Neural progenitor cell (in vitro differentiated cells): ENCODE results near the gene TICAM2. TPM values are rescaled to one million over a fixed set of nuclear protein-coding genes. Genes with fewer than 3 reads are reported as not detected.

Source experiments
- DNase-seq: peaks from one replicate; pipeline ENCODE4 v3.0.0-alpha.2; 2016; ENCODE audit warnings: low spot score
- H2AFZ ChIP-seq: fragments of 200-600 bp; sonication (generic); replicated peaks from 2 replicates; pipeline ENCODE4 v1.6.1; 2016; ENCODE audit warnings: antibody characterized with exemption
- H3F3A ChIP-seq: fragments of 200-600 bp; sonication (generic); 2 replicates; pipeline ENCODE4 v1.6.1; 2016; ENCODE audit warnings: antibody characterized with exemption, low read depth
- H3K27ac ChIP-seq: fragments of 200-600 bp; sonication (generic); 2 replicates; pipeline ENCODE4 v1.5.1; 2016; ENCODE audit warnings: mild to moderate bottlenecking
- H3K27me3 ChIP-seq: fragments of 200-600 bp; sonication (generic); 2 replicates; pipeline ENCODE4 v1.6.1; 2016; ENCODE audit warnings: mild to moderate bottlenecking, moderate library complexity
- H3K36me3 ChIP-seq: fragments of 200-600 bp; sonication (generic); 2 replicates; pipeline ENCODE4 v1.5.1; 2016
- H3K4me1 ChIP-seq: fragments of 200-600 bp; sonication (generic); 2 replicates; pipeline ENCODE4 v1.6.1; 2016; ENCODE audit warnings: mixed run types
- H3K4me2 ChIP-seq: fragments of 200-600 bp; sonication (generic); 2 replicates; pipeline ENCODE4 v1.6.1; 2016
- H3K4me3 ChIP-seq: fragments of 200-600 bp; sonication (generic); 2 replicates; pipeline ENCODE4 v1.5.1; 2016
- H3K79me2 ChIP-seq: fragments of 200-600 bp; sonication (generic); 2 replicates; pipeline ENCODE4 v1.6.1; 2016; ENCODE audit warnings: low read depth
- H3K9ac ChIP-seq: fragments of 200-600 bp; sonication (generic); 2 replicates; pipeline ENCODE4 v1.6.1; 2016
- H3K9me3 ChIP-seq: fragments of 200-600 bp; sonication (generic); 2 replicates; pipeline ENCODE4 v1.5.1; 2016; ENCODE audit warnings: low read depth
- H4K20me1 ChIP-seq: fragments of 200-600 bp; sonication (generic); 2 replicates; pipeline ENCODE4 v1.6.1; 2016; ENCODE audit warnings: low read depth
- H3K27ac Mint-ChIP-seq: 3 replicates; pipeline ENCODE4 v1.8.0; 2021; ENCODE audit warnings: mixed read lengths
- H3K27me3 Mint-ChIP-seq: 2 replicates; pipeline ENCODE4 v1.8.0; 2022; ENCODE audit warnings: low read depth, mild to moderate bottlenecking, inconsistent platforms, moderate library complexity, mixed read lengths; ENCODE audit not compliant: insufficient read depth
- H3K36me3 Mint-ChIP-seq: 3 replicates; pipeline ENCODE4 v1.8.0; 2021; ENCODE audit warnings: mixed read lengths
- H3K4me1 Mint-ChIP-seq: 3 replicates; pipeline ENCODE4 v1.8.0; 2021; ENCODE audit warnings: mixed read lengths
- H3K4me3 Mint-ChIP-seq: 3 replicates; pipeline ENCODE4 v1.8.0; 2021; ENCODE audit warnings: mild to moderate bottlenecking, moderate library complexity, mixed read lengths
- H3K9me3 Mint-ChIP-seq: 3 replicates; pipeline ENCODE4 v1.8.0; 2020; ENCODE audit warnings: mixed read lengths
- CTCF ChIP-seq: fragments of 200-600 bp; sonication (generic); IDR thresholded peaks from 2 replicates; pipeline ENCODE4 v1.5.1; 2017; ENCODE audit warnings: antibody characterized with exemption, mild to moderate bottlenecking
- EZH2 ChIP-seq: fragments of 200-600 bp; sonication (generic); IDR thresholded peaks from 2 replicates; pipeline ENCODE4 v1.6.1; 2017; ENCODE audit warnings: antibody characterized with exemption, mild to moderate bottlenecking, moderate library complexity
- EZH2phosphoT487 ChIP-seq: fragments of 200-600 bp; sonication (generic); IDR thresholded peaks from 2 replicates; pipeline ENCODE4 v1.6.1; 2017; ENCODE audit warnings: antibody characterized with exemption
- total RNA-seq: library from RNA; depleted of rRNA; stranded (reverse); fragments of >200 nt; gene quantifications from 2 replicates; pipeline ENCODE4 v1.2.3, GENCODE V29; 2015; ENCODE audit warnings: low replicate concordance

TICAM2 gene
- total RNA-seq, 1 donor from 2014 or later: not detected

DNA sequence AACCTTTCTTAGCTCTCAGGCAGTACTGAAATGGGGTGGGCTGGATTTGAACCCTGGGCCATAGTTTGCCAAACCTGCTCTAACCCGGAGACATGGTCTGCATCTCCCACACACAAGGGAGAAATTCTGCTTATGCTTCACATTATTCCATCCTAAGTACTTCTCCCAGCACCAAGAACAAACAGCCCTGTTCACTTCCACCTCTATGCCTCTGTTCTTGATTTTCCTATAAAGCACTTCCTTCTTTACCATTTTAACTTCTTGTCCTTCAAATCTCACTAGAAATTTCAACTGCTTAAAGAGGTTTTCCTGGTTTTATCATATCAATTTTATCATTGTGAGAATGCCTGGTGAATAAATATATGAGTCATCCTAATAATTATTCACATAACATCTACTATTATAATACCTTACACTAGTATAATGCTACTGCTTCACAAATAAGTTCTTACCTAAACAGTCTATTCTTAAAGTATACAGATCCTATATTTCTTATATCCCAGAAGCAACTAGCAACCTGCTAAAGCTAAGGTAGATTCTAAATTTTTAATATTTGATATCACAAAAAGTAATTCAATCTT is 70.4 kb downstream of the TICAM2 start:
- no peaks in the 10 kb centered on the region for H3K27me3 Mint-ChIP-seq
- peaks cover 62% of the 10 kb centered on the region for H4K20me1 ChIP-seq
- H3K4me1 Mint-ChIP-seq: peaks cover 2% of the 10 kb centered on the region

GRCh38 chr5:115531380-115531779 is 70.9 kb downstream of the TICAM2 start:
- Mint-ChIP-seq H3K9me3 (peaks cover 9% of the 10 kb centered on the region), H3K4me3 (no peak overlapping the region), H3K27me3 (no peaks in the 10 kb centered on the region), H3K36me3 (peaks cover 35% of the 10 kb centered on the region), H3K4me1 (peaks cover 2% of the 10 kb centered on the region), H3K27ac (no peak overlapping the region)
- Histone ChIP-seq H3F3A (no peaks in the 10 kb centered on the region), H3K9ac (no peak overlapping the region), H3K9me3 (no peaks in the 10 kb centered on the region), H3K4me1 (peaks cover 3% of the 10 kb centered on the region), H3K27me3 (no peaks in the 10 kb centered on the region), H3K4me2 (no peak overlapping the region), H3K36me3 (peaks cover 28% of the 10 kb centered on the region), H3K4me3 (no peak overlapping the region), H2AFZ (no peak overlapping the region), H4K20me1 (peaks cover 67% of the 10 kb centered on the region), H3K27ac (no peak overlapping the region), H3K79me2 (peaks cover 100% of the 10 kb centered on the region)
- TF ChIP-seq CTCF: no peak
- no peak for TF ChIP-seq EZH2
- TF ChIP-seq EZH2phosphoT487: no peak
- DNase-seq: no peak

More for the DNA sequence above, 70.4 kb downstream of the TICAM2 start:
- Histone ChIP-seq H3K4me3 (no peak overlapping the region), H3K27ac (no peak overlapping the region), H3K27me3 (no peaks in the 10 kb centered on the region), H3K79me2 (peaks cover 100% of the 10 kb centered on the region), H3F3A (no peaks in the 10 kb centered on the region), H2AFZ (no peak overlapping the region), H3K9me3 (no peaks in the 10 kb centered on the region), H3K36me3 (peaks cover 30% of the 10 kb centered on the region), H3K4me1 (peaks cover 3% of the 10 kb centered on the region), H3K9ac (no peak overlapping the region), H3K4me2 (no peak overlapping the region)
- H3K4me3 Mint-ChIP-seq: no peak overlapping the region
- H3K36me3 Mint-ChIP-seq: peaks cover 39% of the 10 kb centered on the region
- H3K27ac Mint-ChIP-seq: no peak overlapping the region
- TF ChIP-seq CTCF (no peak), EZH2phosphoT487 (no peak), EZH2 (no peak)
- H3K9me3 Mint-ChIP-seq: peaks cover 11% of the 10 kb centered on the region
- no peak for DNase-seq

GRCh38 chr5:115530426-115530825 is 71.9 kb downstream of the TICAM2 start:
- Mint-ChIP-seq H3K4me3 (no peak overlapping the region), H3K9me3 (peaks cover 2% of the 10 kb centered on the region), H3K27ac (no peak overlapping the region), H3K4me1 (peaks cover 2% of the 10 kb centered on the region), H3K27me3 (no peaks in the 10 kb centered on the region), H3K36me3 (peaks cover 28% of the 10 kb centered on the region)
- no peaks in the 10 kb centered on the region for H3F3A ChIP-seq
- peaks cover 28% of the 10 kb centered on the region for H3K36me3 ChIP-seq
- H2AFZ ChIP-seq: no peak overlapping the region
- no peak overlapping the region for H3K4me2 ChIP-seq
- peaks cover 74% of the 10 kb centered on the region for H4K20me1 ChIP-seq
- no peak overlapping the region for H3K9ac ChIP-seq
- H3K9me3 ChIP-seq: no peaks in the 10 kb centered on the region
- H3K27ac ChIP-seq: peak overlapping the region; percentile 9
- no peaks in the 10 kb centered on the region for H3K27me3 ChIP-seq
- H3K79me2 ChIP-seq: peaks cover 100% of the 10 kb centered on the region
- DNase-seq: no peak
- TF ChIP-seq CTCF: no peak
- TF ChIP-seq EZH2phosphoT487: no peak
- no peak for TF ChIP-seq EZH2
- H3K4me1 ChIP-seq: peaks cover 3% of the 10 kb centered on the region
- H3K4me3 ChIP-seq: no peak overlapping the region

Other genes starting within 250 kb of the TICAM2 start
- 20.2 and 28.7 TPM in 2 replicates for gene FEM1C, start 57.7 kb downstream of the TICAM2 start, total RNA-seq
- gene TMED7, start 23.6 kb upstream of the TICAM2 start, total RNA-seq: 72.4 and 112 TPM in 2 replicates
- 18.4 and 21.9 TPM in 2 replicates for gene CDO1, start 214.2 kb upstream of the TICAM2 start, total RNA-seq
- gene ATG12, start 239.1 kb upstream of the TICAM2 start, total RNA-seq: 50.4 and 122 TPM in 2 replicates
- 139 and 157 TPM in 2 replicates for gene AP3S1, start 239.5 kb upstream of the TICAM2 start, total RNA-seq